DMS 273 (cell line): ENCODE data around the gene BCO1.
"Not testable (repeated sequence)": the region's sequence is repeated elsewhere in the genome, so short reads cannot be mapped to it uniquely, and the experiment has no call there.

Experiments
- DNase-seq: peaks from one replicate; lab custom pipeline; 2025; ENCODE audit not compliant: unreplicated experiment; lab: John Stamatoyannopoulos, UW

The BCO1 gene, protein sequence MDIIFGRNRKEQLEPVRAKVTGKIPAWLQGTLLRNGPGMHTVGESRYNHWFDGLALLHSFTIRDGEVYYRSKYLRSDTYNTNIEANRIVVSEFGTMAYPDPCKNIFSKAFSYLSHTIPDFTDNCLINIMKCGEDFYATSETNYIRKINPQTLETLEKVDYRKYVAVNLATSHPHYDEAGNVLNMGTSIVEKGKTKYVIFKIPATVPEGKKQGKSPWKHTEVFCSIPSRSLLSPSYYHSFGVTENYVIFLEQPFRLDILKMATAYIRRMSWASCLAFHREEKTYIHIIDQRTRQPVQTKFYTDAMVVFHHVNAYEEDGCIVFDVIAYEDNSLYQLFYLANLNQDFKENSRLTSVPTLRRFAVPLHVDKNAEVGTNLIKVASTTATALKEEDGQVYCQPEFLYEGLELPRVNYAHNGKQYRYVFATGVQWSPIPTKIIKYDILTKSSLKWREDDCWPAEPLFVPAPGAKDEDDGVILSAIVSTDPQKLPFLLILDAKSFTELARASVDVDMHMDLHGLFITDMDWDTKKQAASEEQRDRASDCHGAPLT

GRCh38 chr16:81238296-81239011 lies at the start of gene BCO1:
Gene BCO1, plus strand, starts transcription at chr16:81238689. Its CDS starts 220 bp downstream, at chr16:81238909.
- peak; percentile 75 for DNase-seq

- no peak for DNase-seq
Observed at GRCh38 chr16:81189100-81189664, 49.3 kb upstream of the BCO1 start.

DNA sequence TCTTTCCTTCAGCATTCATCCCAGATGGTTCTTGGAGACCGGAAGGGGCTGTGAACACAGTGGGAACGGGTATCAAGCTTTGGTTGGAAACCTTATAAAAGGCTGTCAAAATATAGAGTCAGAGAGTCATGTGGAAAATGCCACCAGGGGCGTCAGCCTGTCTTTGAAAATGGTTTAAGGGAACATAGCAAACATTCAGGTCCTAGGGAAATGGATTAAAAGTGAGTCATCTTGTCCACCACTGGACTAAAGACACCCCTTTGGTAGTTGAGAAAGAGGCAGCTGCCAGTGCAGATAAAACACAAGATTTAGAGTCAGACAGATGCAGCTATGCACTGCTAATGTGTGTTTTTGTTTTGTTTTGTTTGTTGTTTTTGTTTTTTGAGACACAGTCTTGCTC lies 47.8 kb upstream of the BCO1 start:
- no peak for DNase-seq

- no peak for DNase-seq
Observed at GRCh38 chr16:81195885-81196534, 42.5 kb upstream of the BCO1 start.

GRCh38 chr16:81198635-81199034 lies 39.9 kb upstream of the BCO1 start:
- no peak for DNase-seq

DNA sequence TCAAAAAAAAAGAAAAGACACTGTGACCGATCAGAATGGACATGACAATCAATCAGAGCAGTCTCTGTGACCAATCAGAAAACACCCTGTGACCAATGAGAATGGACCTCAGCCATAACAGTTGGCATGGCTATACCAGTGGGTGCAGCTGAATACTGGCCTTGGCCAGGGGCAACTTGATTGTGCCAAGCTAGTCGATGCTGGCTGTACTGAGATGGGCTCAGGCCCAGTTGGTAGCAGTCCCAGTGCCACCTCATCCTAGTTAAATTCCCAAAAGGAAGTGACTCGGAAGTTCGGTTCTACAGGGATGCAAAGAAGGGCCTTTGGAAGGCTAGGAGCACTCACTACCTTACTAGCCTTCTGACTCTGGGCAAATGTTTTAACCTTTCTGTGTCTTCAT lies 37.2 kb upstream of the BCO1 start:
- no peak for DNase-seq

DNA sequence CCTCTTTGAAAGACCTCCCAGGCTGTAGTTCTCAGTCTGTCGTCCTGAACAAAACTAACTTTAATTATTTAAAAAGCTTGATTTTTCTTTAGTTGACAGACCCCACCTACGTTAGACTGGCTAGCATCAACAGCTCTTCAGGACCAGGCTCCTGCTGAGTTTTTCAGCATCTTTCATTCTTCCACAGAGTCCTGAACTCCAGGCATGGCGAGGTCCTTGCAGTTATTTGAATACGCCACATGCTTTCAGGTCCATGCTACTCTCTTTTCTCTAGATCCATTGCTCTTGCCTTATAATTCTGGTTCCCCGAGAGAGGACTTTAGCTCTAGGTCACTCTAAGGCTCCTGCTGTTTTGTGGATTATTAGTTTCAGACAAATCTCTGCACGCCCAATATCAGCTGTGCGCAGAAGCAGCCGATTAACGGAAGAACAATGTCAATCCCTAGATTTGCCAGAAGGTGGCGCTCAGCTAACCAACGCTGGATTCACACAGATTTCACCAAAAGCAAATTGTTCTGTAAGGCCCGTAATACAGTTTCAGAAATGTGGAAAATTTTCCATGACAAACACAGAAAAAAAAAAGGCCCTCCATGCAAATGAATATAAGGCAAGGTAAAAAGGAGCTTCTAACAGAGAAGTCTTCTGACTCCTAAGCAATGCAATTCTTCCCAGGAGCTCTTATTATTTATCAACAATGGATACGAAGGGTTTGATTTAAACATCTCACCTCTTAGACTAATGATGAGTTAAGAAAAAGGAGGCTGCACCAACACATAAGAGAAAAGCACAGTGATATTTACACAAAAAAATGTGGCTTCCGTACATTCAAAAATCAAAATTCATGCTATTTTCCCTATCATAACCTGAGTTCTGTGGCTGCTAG lies 33.5 kb upstream of the BCO1 start:
- DNase-seq: peak; percentile 64

DNA sequence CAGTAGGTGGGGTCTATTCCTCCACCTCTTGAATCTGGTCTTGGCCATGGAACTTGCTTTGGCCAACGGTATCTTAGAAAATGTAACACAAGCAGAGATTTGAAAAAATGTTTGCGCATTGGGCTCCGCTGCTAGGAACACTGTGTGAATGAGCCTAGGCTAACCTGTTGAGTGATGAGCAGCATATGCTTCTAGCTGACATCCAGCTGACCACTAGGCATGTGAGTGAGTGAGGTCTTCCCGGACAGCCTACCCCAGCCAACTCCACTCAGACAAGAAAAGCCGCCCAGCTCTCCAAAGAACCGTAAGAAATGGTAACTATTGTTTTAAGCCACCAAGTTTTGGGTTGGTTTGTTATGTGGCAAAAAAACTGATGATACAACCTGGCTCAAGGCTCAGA lies 31.4 kb upstream of the BCO1 start:
- no peak for DNase-seq

DNA sequence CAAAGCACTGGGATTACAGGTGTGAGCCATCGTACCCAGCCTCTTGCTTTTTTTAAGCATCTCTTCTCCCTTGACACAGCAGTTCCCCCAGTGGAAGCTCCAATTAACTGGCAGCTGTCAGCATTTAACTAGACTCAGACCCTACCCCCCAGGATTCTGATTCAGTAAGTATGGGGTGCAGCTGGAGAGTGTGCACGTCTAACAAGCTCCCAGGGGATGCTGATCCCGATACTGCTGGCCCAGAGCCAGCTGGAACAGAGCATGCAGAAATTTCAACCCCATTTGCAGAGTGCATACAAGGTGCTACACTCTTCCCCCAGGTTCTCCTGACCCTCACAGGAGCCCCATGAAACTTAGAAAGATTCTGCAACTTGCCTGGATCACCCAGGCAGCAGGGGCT lies 27.7 kb upstream of the BCO1 start:
- DNase-seq: peak; percentile 75

- no peak for DNase-seq
Observed at GRCh38 chr16:81212830-81213465, 25.5 kb upstream of the BCO1 start.

GRCh38 chr16:81214745-81215166 lies 23.7 kb upstream of the BCO1 start:
- DNase-seq: peak; percentile 20

- DNase-seq: no peak
Observed at GRCh38 chr16:81216114-81216513, 22.4 kb upstream of the BCO1 start.

DNA sequence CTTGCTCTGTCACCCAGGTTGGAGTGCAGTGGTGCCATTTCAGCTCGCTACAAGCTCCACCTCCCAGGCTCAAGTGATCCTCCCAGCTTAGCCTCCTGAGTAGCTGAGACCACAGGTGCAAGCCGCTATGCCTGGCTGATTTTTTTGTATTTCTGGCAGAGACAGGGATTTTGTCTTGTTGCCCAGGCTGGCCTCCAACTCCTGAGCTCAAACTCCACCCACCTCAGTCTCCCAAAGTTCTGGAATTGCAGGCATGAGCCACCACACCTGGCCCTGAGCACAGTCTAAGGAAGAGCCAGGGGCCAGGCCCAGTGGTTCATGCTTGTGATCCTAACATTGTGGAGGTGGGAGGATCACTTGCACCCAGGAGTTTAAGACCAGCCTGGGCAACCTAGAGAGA lies 21.8 kb upstream of the BCO1 start:
- no peak for DNase-seq

GRCh38 chr16:81219151-81219550 lies 19.3 kb upstream of the BCO1 start:
- no peak for DNase-seq

DNA sequence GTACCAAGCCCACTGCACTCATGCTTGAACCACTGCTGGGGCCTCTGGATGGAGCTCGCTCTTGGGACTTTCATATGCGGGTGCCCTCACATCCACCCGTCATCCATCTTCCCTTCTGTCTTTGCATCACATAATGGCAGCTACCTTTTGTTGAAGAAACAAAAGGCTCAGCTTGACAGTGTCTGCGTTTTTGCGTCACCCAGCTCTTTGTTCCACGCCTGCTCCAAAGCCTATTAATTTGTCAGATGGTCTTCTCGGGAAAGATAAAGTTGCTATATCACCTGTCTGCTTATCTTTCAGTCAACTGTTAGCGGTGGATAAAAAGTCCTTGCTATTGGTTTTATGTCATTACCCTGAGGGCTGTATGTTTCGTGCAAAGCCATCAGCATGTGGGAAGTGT lies 18.1 kb upstream of the BCO1 start:
- no peak for DNase-seq

DNA sequence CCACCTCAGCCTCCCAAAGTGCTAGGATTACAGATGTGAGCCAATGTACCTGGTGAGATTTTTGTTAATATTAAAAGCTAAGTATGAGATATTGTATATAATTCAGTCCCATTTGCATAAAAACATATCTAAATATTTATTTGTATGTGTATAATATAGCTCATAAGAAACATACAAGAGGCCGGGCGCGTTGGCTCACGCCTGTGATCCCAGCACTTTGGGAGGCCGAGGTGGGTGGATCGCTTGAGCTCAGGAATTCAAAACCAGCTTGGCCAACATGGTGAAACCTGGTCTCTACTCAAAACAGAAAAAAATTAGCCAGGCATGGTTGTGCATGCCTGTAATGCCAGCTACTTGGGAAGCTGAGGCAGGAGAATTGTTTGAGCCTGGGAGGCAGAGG lies 16.8 kb upstream of the BCO1 start:
- DNase-seq: no peak

GRCh38 chr16:81224824-81225223 lies 13.7 kb upstream of the BCO1 start:
- DNase-seq: no peak

GRCh38 chr16:81225697-81226096 lies 12.8 kb upstream of the BCO1 start:
- not testable (repeated sequence) for DNase-seq

DNA sequence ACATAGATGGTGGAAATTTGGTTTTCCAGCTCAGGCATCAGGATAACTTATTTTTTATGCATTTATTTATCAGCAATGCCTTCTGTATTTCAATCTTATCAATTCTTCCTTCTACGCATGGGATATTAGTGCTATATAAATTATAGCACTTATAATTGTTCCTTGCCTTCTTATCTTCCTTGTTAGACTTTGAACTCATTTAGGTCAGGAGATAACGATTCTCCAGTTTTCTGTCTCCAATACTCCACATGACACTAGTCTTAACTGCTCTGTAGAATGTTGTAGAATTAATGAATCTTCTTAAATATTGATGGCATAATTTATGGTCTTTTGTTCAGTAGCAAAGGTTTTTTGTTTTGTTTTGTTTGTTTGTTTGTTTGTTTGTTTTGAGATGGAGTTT lies 10.7 kb upstream of the BCO1 start:
- DNase-seq: no peak

DNA sequence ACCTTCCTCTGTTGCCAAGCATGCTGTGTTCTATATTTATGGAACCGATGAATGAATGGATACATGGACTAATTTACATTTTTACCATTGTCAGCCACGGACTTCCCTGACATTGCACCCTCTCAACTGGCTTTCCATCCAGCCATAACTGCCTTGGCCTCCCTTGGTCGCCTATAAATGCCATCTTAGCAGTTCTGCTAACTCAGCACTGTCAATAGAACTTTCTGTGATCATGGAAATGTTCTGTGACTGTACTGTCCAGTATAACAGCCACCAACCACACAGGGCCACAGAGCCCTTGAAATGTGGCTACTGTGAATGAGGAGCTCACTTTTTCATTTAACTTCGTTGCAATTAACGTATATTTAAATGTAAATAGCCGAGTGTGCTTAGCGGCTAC lies 8.7 kb upstream of the BCO1 start:
- DNase-seq: no peak
